Liver (tissue), 3 donors: ENCODE results near the gene CEP164.

Experiments
- CTCF ChIP-seq: fragments of 150-350 bp; IDR thresholded peaks from 2 replicates; pipeline ENCODE4 v1.5.1; 2017; ENCODE audit warnings: improper control_type of control experiment, low read depth, low read length; ENCODE audit not compliant: missing input control
- EGR1 ChIP-seq, 2 donors: IDR thresholded peaks; 2 replicates each; pipeline ENCODE4 v1.6.1; 2016 to 2018; ENCODE audit warnings: antibody characterized with exemption in 2 of 2, low read depth in 2 of 2
- FOXA2 ChIP-seq: IDR thresholded peaks from 2 replicates; pipeline ENCODE4 v1.6.1; 2016; ENCODE audit warnings: antibody characterized with exemption
- GABPA ChIP-seq, 2 donors: IDR thresholded peaks in 1 of 2; conservative IDR thresholded peaks in 1 of 2; 2 replicates each; pipeline ENCODE4 v1.6.1; 2016; ENCODE audit warnings: antibody characterized with exemption in 2 of 2, mild to moderate bottlenecking in 1 of 2, moderate library complexity in 1 of 2
- HNF4A ChIP-seq, 2 donors: conservative IDR thresholded peaks; 2 replicates each; pipeline ENCODE4 v1.6.1; 2016; ENCODE audit warnings: antibody characterized with exemption in 2 of 2, mild to moderate bottlenecking in 2 of 2
- JUND ChIP-seq, 2 donors: IDR thresholded peaks; 2 replicates each; pipeline ENCODE4 v1.6.1; 2016; ENCODE audit warnings: antibody characterized with exemption in 2 of 2
- MAX ChIP-seq: IDR thresholded peaks from 2 replicates; pipeline ENCODE4 v1.6.1; 2016; ENCODE audit warnings: antibody characterized with exemption
- RAD21 ChIP-seq, 2 donors: IDR thresholded peaks; 2 replicates each; pipeline ENCODE4 v1.6.1; 2016; ENCODE audit warnings: antibody characterized with exemption in 2 of 2, mild to moderate bottlenecking in 2 of 2
- REST ChIP-seq: IDR thresholded peaks from 2 replicates; pipeline ENCODE4 v1.6.1; 2016; ENCODE audit warnings: antibody characterized with exemption, mild to moderate bottlenecking
- RXRA ChIP-seq, 2 donors: IDR thresholded peaks; 2 replicates each; pipeline ENCODE4 v1.6.1; 2017 to 2018; ENCODE audit warnings: antibody characterized with exemption in 2 of 2, mild to moderate bottlenecking in 1 of 2
- SP1 ChIP-seq: IDR thresholded peaks from 2 replicates; pipeline ENCODE4 v1.6.1; 2018; ENCODE audit warnings: antibody characterized with exemption, mild to moderate bottlenecking
- TAF1 ChIP-seq: conservative IDR thresholded peaks from 2 replicates; pipeline ENCODE4 v1.6.1; 2016; ENCODE audit warnings: antibody characterized with exemption, mild to moderate bottlenecking
- YY1 ChIP-seq: IDR thresholded peaks from 2 replicates; pipeline ENCODE4 v1.6.1; 2016; ENCODE audit warnings: antibody characterized with exemption, mild to moderate bottlenecking
- ZBTB33 ChIP-seq: IDR thresholded peaks from 2 replicates; pipeline ENCODE4 v1.6.1; 2016; ENCODE audit warnings: antibody characterized with exemption
- donor health status: healthy.
- donor health status: healthy.

- TF ChIP-seq CTCF, result no peak
- no peak for TF ChIP-seq SP1
- TF ChIP-seq RAD21 (IDR thresholded peaks at IDR 0.05), result no peak
- no peak for TF ChIP-seq HNF4A (conservative IDR thresholded peaks at IDR 0.05)
- TF ChIP-seq GABPA (IDR thresholded peaks at IDR 0.05 in 1 of 2, conservative IDR thresholded peaks at IDR 0.05 in 1 of 2), result no peak
- TF ChIP-seq JUND (IDR thresholded peaks at IDR 0.05), result no peak
- TF ChIP-seq TAF1, result no peak
- no peak for TF ChIP-seq REST
- no peak for TF ChIP-seq YY1
- TF ChIP-seq FOXA2, result no peak
- TF ChIP-seq ZBTB33, result no peak
- no peak for TF ChIP-seq RXRA (IDR thresholded peaks at IDR 0.05)
- TF ChIP-seq MAX, result no peak
- TF ChIP-seq EGR1 (IDR thresholded peaks at IDR 0.05; ENCODE audit: low read depth in 2 of 2), result no peak
Observed at GRCh38 chr11:117395476-117395875, 67.8 kb downstream of the CEP164 start.
